ENCODE data around the gene PTPRN2.
"Not testable (repeated sequence)": the region's sequence is repeated elsewhere in the genome, so short reads cannot be mapped to it uniquely, and the experiment has no call there.

The PTPRN2 gene

GRCh38 chr7:158150234-158150633 is 437.4 kb downstream of the PTPRN2 start:
- Histone ChIP-seq H3K27me3 (ENCODE audit: control insufficient read depth, insufficient read depth, low read length) (peaks cover 3% of the 10 kb centered on the region), H3K4me2 (ENCODE audit: low read length) (no peak overlapping the region), H3K79me2 (no peaks in the 10 kb centered on the region), H2AFZ (no peak overlapping the region), H3K4me1 (no peaks in the 10 kb centered on the region), H3K9ac (no peak overlapping the region), H3K4me3 (ENCODE audit: low read depth, low read length) (no peak overlapping the region), H3K36me3 (ENCODE audit: control insufficient read depth, insufficient read depth, low read length) (no peaks in the 10 kb centered on the region), H3K9me3 (ENCODE audit: control insufficient read depth, low read length) (no peaks in the 10 kb centered on the region), H3K27ac (no peak overlapping the region)
- TF ChIP-seq, protein P1, sequence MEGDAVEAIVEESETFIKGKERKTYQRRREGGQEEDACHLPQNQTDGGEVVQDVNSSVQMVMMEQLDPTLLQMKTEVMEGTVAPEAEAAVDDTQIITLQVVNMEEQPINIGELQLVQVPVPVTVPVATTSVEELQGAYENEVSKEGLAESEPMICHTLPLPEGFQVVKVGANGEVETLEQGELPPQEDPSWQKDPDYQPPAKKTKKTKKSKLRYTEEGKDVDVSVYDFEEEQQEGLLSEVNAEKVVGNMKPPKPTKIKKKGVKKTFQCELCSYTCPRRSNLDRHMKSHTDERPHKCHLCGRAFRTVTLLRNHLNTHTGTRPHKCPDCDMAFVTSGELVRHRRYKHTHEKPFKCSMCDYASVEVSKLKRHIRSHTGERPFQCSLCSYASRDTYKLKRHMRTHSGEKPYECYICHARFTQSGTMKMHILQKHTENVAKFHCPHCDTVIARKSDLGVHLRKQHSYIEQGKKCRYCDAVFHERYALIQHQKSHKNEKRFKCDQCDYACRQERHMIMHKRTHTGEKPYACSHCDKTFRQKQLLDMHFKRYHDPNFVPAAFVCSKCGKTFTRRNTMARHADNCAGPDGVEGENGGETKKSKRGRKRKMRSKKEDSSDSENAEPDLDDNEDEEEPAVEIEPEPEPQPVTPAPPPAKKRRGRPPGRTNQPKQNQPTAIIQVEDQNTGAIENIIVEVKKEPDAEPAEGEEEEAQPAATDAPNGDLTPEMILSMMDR (IDR thresholded peaks at IDR 0.05) = no peak

GRCh38 chr7:158147431-158147830 is 440.2 kb downstream of the PTPRN2 start:
- not testable (repeated sequence) for H3K79me2 ChIP-seq; H3K4me2 ChIP-seq (ENCODE audit: low read length); H3K27me3 ChIP-seq (ENCODE audit: control insufficient read depth, insufficient read depth, low read length); H3K9me3 ChIP-seq (ENCODE audit: control insufficient read depth, low read length); H3K9ac ChIP-seq; H3K4me3 ChIP-seq (ENCODE audit: low read depth, low read length); H2AFZ ChIP-seq; H3K4me1 ChIP-seq; H3K27ac ChIP-seq; H3K36me3 ChIP-seq (ENCODE audit: control insufficient read depth, insufficient read depth, low read length)

DNA sequence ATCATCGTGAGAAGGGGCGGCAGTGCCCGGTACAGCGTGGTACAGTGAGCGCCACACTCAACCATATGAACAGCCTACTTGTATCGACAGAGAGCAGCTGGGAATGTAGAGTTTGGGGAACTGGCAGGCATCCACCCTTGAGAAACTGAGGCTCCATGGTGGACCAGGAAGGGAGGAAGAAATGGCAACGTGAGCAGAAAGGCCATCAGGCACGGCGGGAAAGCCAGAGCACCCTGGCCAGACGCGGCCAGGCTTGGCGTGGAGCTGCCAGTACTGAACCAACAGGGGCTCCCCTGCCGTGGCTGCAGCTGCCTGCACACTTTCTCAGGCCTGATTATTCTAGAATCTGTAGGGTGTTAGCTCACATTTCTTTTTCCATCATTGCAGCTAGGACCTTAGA is 442.3 kb downstream of the PTPRN2 start:
- H3K36me3 ChIP-seq (ENCODE audit: control insufficient read depth, insufficient read depth, low read length) = no peaks in the 10 kb centered on the region
- H3K9ac ChIP-seq = no peak overlapping the region
- TF ChIP-seq, protein P1 (IDR thresholded peaks at IDR 0.05) = no peak
- H3K4me1 ChIP-seq = no peaks in the 10 kb centered on the region
- H3K27ac ChIP-seq = no peak overlapping the region
- H3K4me2 ChIP-seq (ENCODE audit: low read length) = no peak overlapping the region
- no peak overlapping the region for H3K4me3 ChIP-seq (ENCODE audit: low read depth, low read length)
- H3K27me3 ChIP-seq (ENCODE audit: control insufficient read depth, insufficient read depth, low read length) = no peaks in the 10 kb centered on the region
- H2AFZ ChIP-seq = no peak overlapping the region
- H3K9me3 ChIP-seq (ENCODE audit: control insufficient read depth, low read length) = no peaks in the 10 kb centered on the region
- H3K79me2 ChIP-seq = no peaks in the 10 kb centered on the region

- Histone ChIP-seq H3K9me3 (ENCODE audit: control insufficient read depth, low read length) (no peaks in the 10 kb centered on the region), H3K27ac (no peak overlapping the region), H2AFZ (no peak overlapping the region), H3K79me2 (no peaks in the 10 kb centered on the region), H3K27me3 (ENCODE audit: control insufficient read depth, insufficient read depth, low read length) (no peaks in the 10 kb centered on the region), H3K36me3 (ENCODE audit: control insufficient read depth, insufficient read depth, low read length) (no peaks in the 10 kb centered on the region), H3K4me1 (no peaks in the 10 kb centered on the region), H3K4me3 (ENCODE audit: low read depth, low read length) (no peak overlapping the region), H3K9ac (no peak overlapping the region), H3K4me2 (ENCODE audit: low read length) (no peak overlapping the region)
- TF ChIP-seq, protein P1 (IDR thresholded peaks at IDR 0.05) = no peak
Observed at GRCh38 chr7:158143196-158144120, 444.2 kb downstream of the PTPRN2 start.

DNA sequence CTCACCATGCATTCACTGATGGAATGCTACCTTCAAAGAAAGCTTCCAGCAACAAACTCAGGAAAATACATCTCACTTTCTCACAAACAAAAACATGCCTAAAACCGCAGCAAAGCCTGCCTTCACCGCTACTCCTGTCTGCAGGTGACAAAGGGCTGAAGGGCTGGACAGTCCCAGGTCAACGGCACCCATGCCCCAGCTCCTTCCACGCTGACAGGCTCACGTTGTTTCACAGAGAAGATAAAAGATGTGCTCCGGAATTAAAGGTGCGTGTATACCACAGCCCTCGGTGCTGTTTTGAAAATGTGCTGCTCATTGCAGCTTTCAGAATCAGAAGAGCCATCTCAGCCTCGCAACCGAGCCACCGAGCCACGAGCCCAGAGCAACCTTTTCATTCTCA is 445.0 kb downstream of the PTPRN2 start:
- no peak overlapping the region for H3K27ac ChIP-seq
- no peak overlapping the region for H3K4me3 ChIP-seq (ENCODE audit: low read depth, low read length)
- H3K9ac ChIP-seq = no peak overlapping the region
- H3K4me2 ChIP-seq (ENCODE audit: low read length) = no peak overlapping the region
- no peaks in the 10 kb centered on the region for H3K36me3 ChIP-seq (ENCODE audit: control insufficient read depth, insufficient read depth, low read length)
- no peaks in the 10 kb centered on the region for H3K4me1 ChIP-seq
- no peaks in the 10 kb centered on the region for H3K79me2 ChIP-seq
- H2AFZ ChIP-seq = no peak overlapping the region
- TF ChIP-seq, protein P1 (IDR thresholded peaks at IDR 0.05) = no peak
- no peaks in the 10 kb centered on the region for H3K27me3 ChIP-seq (ENCODE audit: control insufficient read depth, insufficient read depth, low read length)
- H3K9me3 ChIP-seq (ENCODE audit: control insufficient read depth, low read length) = no peaks in the 10 kb centered on the region

All from parathyroid adenoma (tissue), 2 donors.